GM19099 (cell line): ENCODE results near the gene PRKCE.

Source experiments
- POLR2A ChIP-seq: IDR thresholded peaks from 3 replicates; pipeline ENCODE4 v1.6.1; 2011; ENCODE audit warnings: low read depth; ENCODE audit not compliant: insufficient read length; ENCODE audit errors: extremely low read depth

Gene PRKCE

GRCh38 chr2:45990131-45990530, 338.7 kb downstream of the PRKCE start:
- TF ChIP-seq POLR2A = no peak

GRCh38 chr2:45992021-45992740, 340.7 kb downstream of the PRKCE start:
- TF ChIP-seq POLR2A = no peak

GRCh38 chr2:45992741-45993475, 341.4 kb downstream of the PRKCE start:
- no peak for TF ChIP-seq POLR2A

- TF ChIP-seq POLR2A = no peak
These were observed 342.1 kb downstream of the PRKCE start for GRCh38 chr2:45993476-45993991.

- TF ChIP-seq POLR2A = no peak
These were observed 342.6 kb downstream of the PRKCE start for GRCh38 chr2:45994060-45994459.

- TF ChIP-seq POLR2A = no peak
These were observed 349.2 kb downstream of the PRKCE start for GRCh38 chr2:46000660-46001059.

GRCh38 chr2:46001290-46001689, 349.8 kb downstream of the PRKCE start:
- TF ChIP-seq POLR2A = no peak

GRCh38 chr2:46001741-46002506, 350.4 kb downstream of the PRKCE start:
- TF ChIP-seq POLR2A = no peak

GRCh38 chr2:46002507-46002883, 351.0 kb downstream of the PRKCE start:
- TF ChIP-seq POLR2A = no peak

- no peak for TF ChIP-seq POLR2A
These were observed 351.5 kb downstream of the PRKCE start for GRCh38 chr2:46002947-46003346.

- no peak for TF ChIP-seq POLR2A
These were observed 352.5 kb downstream of the PRKCE start for GRCh38 chr2:46003903-46004473.

GRCh38 chr2:46006473-46007025, 355.1 kb downstream of the PRKCE start:
- TF ChIP-seq POLR2A = no peak

- no peak for TF ChIP-seq POLR2A
These were observed 355.9 kb downstream of the PRKCE start for GRCh38 chr2:46007412-46007811.

- no peak for TF ChIP-seq POLR2A
These were observed 356.8 kb downstream of the PRKCE start for GRCh38 chr2:46008091-46008870.
